Cardiac fibroblast (primary cell): ENCODE measurements around the gene C1orf115.
A peak's percentile ranks its signal among the peaks of the same experiment; 100 is the strongest.
"Not testable (repeated sequence)": the region's sequence is repeated elsewhere in the genome, so short reads cannot be mapped to it uniquely, and the experiment has no call there.

Source experiments
- DNase-seq, 2 donors: peaks; one replicate each; pipeline versions ENCODE4 v3.0.0 to v3.0.0-alpha.2; 2010; ENCODE audit warnings: low read depth in 2 of 2
- H3K4me3 ChIP-seq, 2 donors: replicated peaks in 1 of 2; 1 replicate in 1 of 2; 2 replicates in 1 of 2; pipeline ENCODE4 v1.5.1; 2011; ENCODE audit warnings: low read depth in 2 of 2, low read length in 2 of 2, mild to moderate bottlenecking in 2 of 2, moderate library complexity in 1 of 2
- TF ChIP-seq, protein P1 (sequence below): IDR thresholded peaks from one replicate; pipeline ENCODE4 v1.5.1; 2011; ENCODE audit warnings: low read depth, mild to moderate bottlenecking, low read length, inconsistent platforms

C1orf115 gene

DNA sequence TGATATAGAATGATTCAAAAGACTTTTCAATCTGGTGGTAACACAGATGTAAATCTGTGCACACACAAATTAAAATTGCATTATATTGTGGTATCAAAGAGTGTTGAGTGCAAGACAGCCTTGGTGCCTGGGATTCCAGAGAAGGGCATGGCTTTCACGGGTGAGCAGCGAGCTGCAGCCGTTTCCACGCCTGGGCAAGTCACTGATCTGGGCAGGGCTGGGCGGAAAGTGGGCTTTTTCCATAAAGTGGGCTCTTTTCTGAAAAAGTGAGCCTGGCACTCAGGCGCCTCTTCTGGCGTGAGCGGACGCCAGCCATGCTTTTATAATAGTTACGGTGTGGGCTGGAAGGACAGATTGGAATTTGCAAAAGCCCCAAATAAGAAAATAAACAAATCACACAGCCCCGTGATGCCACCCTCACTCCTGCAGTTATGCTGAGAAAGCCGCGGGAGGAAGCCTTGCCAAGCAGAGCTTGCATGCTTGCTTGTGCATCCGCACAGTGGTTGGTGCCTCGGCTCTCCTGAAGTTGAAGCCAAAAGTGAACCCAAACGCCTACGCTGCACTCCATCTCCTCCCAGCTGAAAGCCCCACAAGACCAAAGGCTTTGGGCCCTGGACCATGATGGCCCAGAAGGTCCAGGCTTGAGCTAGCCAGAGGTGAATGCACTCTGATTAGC is 7.1 kb upstream of the C1orf115 start:
- DNase-seq, result no peak
- TF ChIP-seq, protein P1, sequence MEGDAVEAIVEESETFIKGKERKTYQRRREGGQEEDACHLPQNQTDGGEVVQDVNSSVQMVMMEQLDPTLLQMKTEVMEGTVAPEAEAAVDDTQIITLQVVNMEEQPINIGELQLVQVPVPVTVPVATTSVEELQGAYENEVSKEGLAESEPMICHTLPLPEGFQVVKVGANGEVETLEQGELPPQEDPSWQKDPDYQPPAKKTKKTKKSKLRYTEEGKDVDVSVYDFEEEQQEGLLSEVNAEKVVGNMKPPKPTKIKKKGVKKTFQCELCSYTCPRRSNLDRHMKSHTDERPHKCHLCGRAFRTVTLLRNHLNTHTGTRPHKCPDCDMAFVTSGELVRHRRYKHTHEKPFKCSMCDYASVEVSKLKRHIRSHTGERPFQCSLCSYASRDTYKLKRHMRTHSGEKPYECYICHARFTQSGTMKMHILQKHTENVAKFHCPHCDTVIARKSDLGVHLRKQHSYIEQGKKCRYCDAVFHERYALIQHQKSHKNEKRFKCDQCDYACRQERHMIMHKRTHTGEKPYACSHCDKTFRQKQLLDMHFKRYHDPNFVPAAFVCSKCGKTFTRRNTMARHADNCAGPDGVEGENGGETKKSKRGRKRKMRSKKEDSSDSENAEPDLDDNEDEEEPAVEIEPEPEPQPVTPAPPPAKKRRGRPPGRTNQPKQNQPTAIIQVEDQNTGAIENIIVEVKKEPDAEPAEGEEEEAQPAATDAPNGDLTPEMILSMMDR, result no peak
- H3K4me3 ChIP-seq, result no peak overlapping the region

DNA sequence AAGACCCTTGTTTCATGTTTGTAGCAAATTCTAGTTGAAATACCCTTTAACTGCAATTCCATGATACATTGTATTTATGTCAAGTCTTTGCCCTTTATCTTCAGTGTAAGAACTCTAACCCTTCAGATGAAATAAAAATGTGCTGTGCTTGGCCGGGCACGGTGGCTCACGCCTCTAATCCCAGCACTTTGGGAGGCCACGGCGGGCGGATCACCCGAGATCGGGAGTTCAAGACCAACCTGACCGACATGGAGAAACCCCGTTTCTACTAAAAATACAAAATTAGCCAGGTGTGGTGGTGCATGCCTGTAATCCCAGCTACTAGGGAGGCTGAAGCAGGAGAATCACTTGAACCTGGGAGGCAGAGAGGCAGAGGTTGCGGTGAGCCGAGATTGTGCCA is 6.4 kb upstream of the C1orf115 start:
- not testable (repeated sequence) for H3K4me3 ChIP-seq, DNase-seq

DNA sequence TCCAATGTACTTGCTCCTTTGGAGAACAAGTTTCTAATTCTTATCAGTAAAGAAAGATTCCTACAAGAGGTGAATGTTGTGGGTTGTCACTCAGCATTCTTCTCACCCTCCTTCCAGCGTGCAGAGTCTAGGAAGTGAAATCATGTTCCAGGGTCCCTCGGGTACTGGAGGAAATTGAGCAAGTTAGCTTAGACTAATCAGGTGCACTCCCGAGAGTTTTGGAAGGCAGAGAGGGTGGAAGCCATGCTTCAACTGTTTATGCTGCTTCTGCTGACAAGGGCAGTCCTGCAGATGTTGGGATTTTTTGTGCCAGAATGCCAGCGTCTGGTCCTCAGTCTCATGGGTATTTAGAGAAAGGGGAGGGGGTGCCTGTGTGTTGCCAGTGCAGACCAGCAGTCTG is 5.3 kb upstream of the C1orf115 start:
- no peak overlapping the region for H3K4me3 ChIP-seq
- TF ChIP-seq, protein P1, result no peak

DNA sequence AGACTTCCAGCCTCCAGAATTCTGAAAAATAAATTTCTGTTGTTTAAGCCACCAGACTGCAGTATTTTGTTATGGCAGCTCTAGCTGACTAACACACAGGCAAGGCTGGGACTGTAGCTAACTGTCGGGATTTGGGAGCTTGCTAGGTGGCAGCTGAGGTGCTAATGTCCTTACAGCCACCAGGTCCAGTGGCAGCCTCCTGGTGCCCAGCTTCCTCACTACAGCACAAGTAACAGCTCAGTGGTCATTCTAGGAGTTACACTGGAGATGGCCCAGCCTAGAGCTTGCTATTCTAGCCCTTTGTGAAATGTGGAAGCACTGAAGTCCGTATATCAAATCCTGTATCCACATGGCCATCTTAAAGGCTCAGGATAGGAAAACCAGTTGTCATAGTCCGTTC is 4.3 kb upstream of the C1orf115 start:
- no peak for DNase-seq
- TF ChIP-seq, protein P1, result no peak
- no peak overlapping the region for H3K4me3 ChIP-seq

More for the DNA sequence above, 5.3 kb upstream of the C1orf115 start:
- peak; percentile 11 to 37 for DNase-seq

DNA sequence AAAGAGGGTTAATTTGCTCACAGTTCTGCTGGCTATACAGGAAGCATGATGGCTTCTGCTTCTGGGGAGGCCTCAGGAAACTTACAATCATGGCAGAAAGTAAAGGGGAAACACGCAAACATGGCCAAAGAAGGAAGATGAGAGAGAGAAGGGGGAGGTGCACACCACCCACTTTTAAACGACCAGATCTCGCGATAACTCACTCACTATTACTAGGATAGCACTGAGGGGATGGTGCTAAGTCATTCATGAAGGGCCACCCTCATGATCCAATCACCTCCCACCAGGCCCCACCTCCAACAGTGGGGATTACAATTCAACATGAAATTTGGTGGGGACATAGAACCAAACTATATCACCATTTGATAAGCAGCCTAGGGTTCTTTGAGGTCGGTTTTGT is 2.4 kb upstream of the C1orf115 start:
- no peak overlapping the region for H3K4me3 ChIP-seq

DNA sequence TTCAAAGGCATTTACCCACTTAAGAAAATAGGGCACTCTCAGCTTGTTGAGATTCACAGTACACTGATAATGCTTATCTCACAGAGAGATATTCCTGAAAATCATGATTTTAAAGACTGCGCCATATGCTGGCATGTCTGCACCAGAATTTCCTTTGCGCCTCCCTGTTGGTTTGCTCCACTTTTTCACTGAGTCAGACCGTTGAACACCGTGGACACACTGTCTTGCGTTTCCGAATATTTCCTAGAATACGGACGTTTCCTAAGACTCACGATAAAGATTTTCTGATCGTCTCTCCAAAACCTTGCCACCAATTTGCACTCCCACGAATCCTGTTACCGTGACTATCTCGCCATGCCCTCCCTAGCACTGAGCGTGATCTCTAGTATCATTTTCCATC is 497 bp upstream of the C1orf115 start:
- H3K4me3 ChIP-seq, result peak overlapping the region; percentile 59 to 64
- TF ChIP-seq, protein P1, result no peak
- no peak for DNase-seq

More for the DNA sequence above, 2.4 kb upstream of the C1orf115 start:
- TF ChIP-seq, protein P1, result no peak
- no peak for DNase-seq

DNA sequence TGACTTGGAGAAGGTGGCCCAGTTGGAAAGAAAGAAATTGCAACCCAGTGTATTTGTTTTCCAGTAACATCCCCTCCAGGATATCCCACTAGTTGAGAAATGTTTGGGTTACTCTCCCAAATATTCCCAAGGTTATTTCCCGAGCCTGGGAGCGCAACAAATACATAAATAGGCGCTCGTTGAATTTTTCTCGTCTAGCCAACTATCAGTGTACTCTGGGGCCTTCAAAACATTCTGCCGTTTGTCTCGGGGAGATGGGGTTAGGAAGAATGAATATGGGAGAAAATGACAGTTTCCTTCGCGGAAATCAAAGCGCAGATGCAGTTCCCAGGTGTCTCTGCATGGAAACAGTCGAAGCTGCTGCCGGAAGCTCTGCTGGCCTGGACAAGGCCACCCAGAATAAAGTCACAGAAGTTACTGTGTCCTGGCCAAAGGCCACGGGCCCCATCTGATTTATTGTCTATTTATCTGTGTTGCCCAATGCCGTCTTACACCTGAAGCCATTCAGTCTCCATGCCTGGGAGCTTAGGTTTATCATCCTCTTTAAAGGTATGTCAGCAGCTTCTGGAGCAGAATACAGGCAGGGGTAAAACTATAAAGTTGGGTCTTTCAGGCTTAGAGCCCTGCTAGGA is 1.0 kb downstream of the C1orf115 start:
- DNase-seq, result no peak

More for the DNA sequence above, 1.0 kb downstream of the C1orf115 start:
- TF ChIP-seq, protein P1, result no peak
- no peak overlapping the region for H3K4me3 ChIP-seq
